ENCODE data around the gene HECA.

DNA sequence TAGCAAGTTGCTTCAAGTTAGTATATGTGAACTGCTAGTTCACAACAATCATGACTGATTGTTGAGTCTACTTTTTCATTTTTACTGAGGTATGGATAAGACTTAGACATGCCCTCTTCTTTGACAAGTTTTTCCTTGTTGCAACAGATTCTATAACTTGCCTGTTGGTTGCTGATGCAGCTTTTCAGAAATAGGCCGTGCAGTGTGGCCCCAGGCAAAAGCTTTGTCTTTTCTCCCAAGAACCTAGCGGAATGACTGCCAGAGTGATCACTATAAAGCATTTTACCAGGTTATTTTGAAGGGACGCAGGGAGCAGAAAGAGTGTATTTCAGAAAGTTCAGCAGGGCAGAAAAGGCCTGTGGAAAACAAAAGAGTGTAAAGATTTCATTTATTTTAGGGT, 16.0 kb downstream of the HECA start:
- no peak for TF ChIP-seq RAD21 (IDR thresholded peaks at IDR 0.05; ENCODE audit: low read length)
- TF ChIP-seq, protein P1, sequence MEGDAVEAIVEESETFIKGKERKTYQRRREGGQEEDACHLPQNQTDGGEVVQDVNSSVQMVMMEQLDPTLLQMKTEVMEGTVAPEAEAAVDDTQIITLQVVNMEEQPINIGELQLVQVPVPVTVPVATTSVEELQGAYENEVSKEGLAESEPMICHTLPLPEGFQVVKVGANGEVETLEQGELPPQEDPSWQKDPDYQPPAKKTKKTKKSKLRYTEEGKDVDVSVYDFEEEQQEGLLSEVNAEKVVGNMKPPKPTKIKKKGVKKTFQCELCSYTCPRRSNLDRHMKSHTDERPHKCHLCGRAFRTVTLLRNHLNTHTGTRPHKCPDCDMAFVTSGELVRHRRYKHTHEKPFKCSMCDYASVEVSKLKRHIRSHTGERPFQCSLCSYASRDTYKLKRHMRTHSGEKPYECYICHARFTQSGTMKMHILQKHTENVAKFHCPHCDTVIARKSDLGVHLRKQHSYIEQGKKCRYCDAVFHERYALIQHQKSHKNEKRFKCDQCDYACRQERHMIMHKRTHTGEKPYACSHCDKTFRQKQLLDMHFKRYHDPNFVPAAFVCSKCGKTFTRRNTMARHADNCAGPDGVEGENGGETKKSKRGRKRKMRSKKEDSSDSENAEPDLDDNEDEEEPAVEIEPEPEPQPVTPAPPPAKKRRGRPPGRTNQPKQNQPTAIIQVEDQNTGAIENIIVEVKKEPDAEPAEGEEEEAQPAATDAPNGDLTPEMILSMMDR (conservative IDR thresholded peaks at IDR 0.05; ENCODE audit: low read depth, low read length): no peak
- TF ChIP-seq POLR2A (IDR thresholded peaks at IDR 0.05; ENCODE audit: low read depth, low read length): no peak
- TF ChIP-seq RCOR1 (IDR thresholded peaks at IDR 0.05; ENCODE audit: insufficient replicate concordance, low read length): no peak
- TF ChIP-seq CEBPB (IDR thresholded peaks at IDR 0.05; ENCODE audit: low read depth, low read length): no peak
- TF ChIP-seq MXI1 (IDR thresholded peaks at IDR 0.05; ENCODE audit: borderline replicate concordance, low read depth, low read length): no peak
- no peak for TF ChIP-seq SMC3 (IDR thresholded peaks at IDR 0.05; ENCODE audit: low read depth, low read length)
- no peak for TF ChIP-seq MAZ (IDR thresholded peaks at IDR 0.05; ENCODE audit: borderline replicate concordance, low read depth, low read length)
- no peak for TF ChIP-seq FOS (IDR thresholded peaks at IDR 0.05; ENCODE audit: low read depth, low read length)
- no peak for TF ChIP-seq RFX5 (IDR thresholded peaks at IDR 0.05; ENCODE audit: low read depth, low read length)
